Measurements from ENCODE around the gene LCE3E.

LCE3E gene

DNA sequence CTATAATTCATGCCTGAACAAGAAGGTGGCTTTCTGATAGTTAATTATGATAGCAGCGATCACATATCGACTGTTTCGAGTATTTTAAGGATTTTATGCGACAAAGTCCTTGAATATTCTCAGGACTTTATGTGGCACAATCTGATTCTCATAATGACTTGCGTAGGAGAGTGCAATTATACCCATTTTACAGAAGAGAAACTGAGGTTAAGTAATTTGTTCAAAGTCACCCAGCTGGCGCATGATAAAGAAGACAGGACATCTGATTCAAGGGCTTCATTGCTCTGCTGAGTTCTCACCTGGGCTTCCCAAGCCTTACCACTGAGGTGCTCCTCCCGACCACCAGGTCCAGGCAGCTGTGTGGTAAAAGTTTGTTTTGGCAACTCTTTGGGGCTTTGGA, 50.5 kb downstream of the LCE3E start:
- DNase-seq (ENCODE audit: low spot score) = no peak

All from pons (tissue), 1 donor.